CD4-positive, CD25-positive, alpha-beta regulatory T cell (primary cell): Measurements from ENCODE around the gene OR6B3. TPM values are rescaled to one million over a fixed set of nuclear protein-coding genes. Genes with fewer than 3 reads are reported as not detected.

ENCODE experiments used
- ATAC-seq, 2 donors: fragments of 150-1000 bp; cut with Tn5 transposase; one replicate each; pipeline ENCODE4 v1.10.0; 2021; ENCODE audit warnings: low read depth in 2 of 2, moderate number of reproducible peaks in 2 of 2, moderate library complexity in 1 of 2
- DNase-seq, 3 donors: peaks; one replicate each; pipeline versions ENCODE4 v3.0.0 to v3.0.0-alpha.2; 2012 to 2022; ENCODE audit warnings: mixed read lengths in 1 of 3
- H3K27ac ChIP-seq: one replicate; pipeline ENCODE4 v1.7.0; 2013; ENCODE audit warnings: mild to moderate bottlenecking, low read length; ENCODE audit not compliant: insufficient read depth, poor library complexity, severe bottlenecking
- H3K27me3 ChIP-seq: one replicate; pipeline ENCODE4 v1.7.0; 2013; ENCODE audit warnings: low read length; ENCODE audit not compliant: control insufficient read depth, insufficient read depth
- H3K36me3 ChIP-seq: one replicate; pipeline ENCODE4 v1.7.0; 2013; ENCODE audit warnings: mild to moderate bottlenecking, low read length, moderate library complexity; ENCODE audit not compliant: control insufficient read depth, insufficient read depth
- H3K4me1 ChIP-seq: 2 replicates; pipeline ENCODE4 v1.7.0; 2013; ENCODE audit warnings: mild to moderate bottlenecking, low read length; ENCODE audit not compliant: insufficient read depth, control insufficient read depth, poor library complexity, severe bottlenecking
- H3K4me3 ChIP-seq: one replicate; pipeline ENCODE4 v1.7.0; 2013; ENCODE audit warnings: low read depth, mild to moderate bottlenecking, low read length, moderate library complexity
- H3K9me3 ChIP-seq, 2 experiments: 1 replicate in 1 of 2; 2 replicates in 1 of 2; pipeline ENCODE4 v1.7.0; 2013; ENCODE audit warnings: low read length in 2 of 2, mild to moderate bottlenecking in 1 of 2, moderate library complexity in 1 of 2; ENCODE audit not compliant: control insufficient read depth in 2 of 2
- H3K27ac Mint-ChIP-seq, 3 donors: one replicate each; pipeline ENCODE4 v1.8.0; 2020 to 2022; ENCODE audit warnings: mild to moderate bottlenecking in 3 of 3, mixed read lengths in 3 of 3, moderate library complexity in 2 of 3
- H3K27me3 Mint-ChIP-seq: one replicate; pipeline ENCODE4 v1.8.0; 2022; ENCODE audit warnings: mild to moderate bottlenecking, mixed read lengths
- H3K36me3 Mint-ChIP-seq: one replicate; pipeline ENCODE4 v1.8.0; 2020; ENCODE audit warnings: mixed read lengths
- H3K4me1 Mint-ChIP-seq, 4 donors: one replicate each; pipeline ENCODE4 v1.8.0; 2020 to 2022; ENCODE audit warnings: mixed read lengths in 4 of 4, mild to moderate bottlenecking in 1 of 4
- H3K4me3 Mint-ChIP-seq, 4 donors: one replicate each; pipeline ENCODE4 v1.8.0; 2020 to 2022; ENCODE audit warnings: mild to moderate bottlenecking in 4 of 4, mixed read lengths in 4 of 4, moderate library complexity in 3 of 4
- H3K9me3 Mint-ChIP-seq, 7 donors: one replicate each; pipeline ENCODE4 v1.8.0; 2020 to 2022; ENCODE audit warnings: mixed read lengths in 7 of 7, mild to moderate bottlenecking in 3 of 7, moderate library complexity in 2 of 7
- polyA plus RNA-seq, 4 donors: library from polyadenylated mRNA; unstranded; fragments of 300-500 nt; fragmentation: Illumina TruSeq; gene quantifications; one replicate each; pipeline ENCODE4 v1.2.3, GENCODE V29; 2021
- total RNA-seq: library from RNA; stranded (reverse); gene quantifications from one replicate; pipeline ENCODE4 v1.2.3, GENCODE V29; 2022

The OR6B3 gene
- total and polyA plus RNA-seq, 5 donors from 2014 or later: not detected

DNA sequence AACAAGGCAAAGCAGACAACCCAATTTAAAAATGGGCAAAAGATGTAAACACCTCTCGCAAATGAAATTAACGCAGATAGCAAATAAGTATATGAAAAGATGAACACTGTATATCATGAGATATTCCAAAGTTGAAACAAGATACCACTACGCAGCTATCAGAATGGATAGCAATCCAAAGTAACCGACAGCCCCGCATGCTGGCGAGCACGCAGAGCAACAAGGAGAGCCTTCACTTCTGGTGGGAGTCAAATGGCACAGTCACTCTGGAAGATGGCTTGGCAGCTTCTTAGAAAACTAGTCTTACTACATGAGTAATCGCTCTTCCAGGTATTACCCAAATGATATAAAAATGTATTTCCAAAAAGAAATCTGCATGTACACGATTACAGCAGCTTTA is 29.5 kb downstream of the OR6B3 start:
- no peaks in the 10 kb centered on the region for H3K9me3 Mint-ChIP-seq
- Histone ChIP-seq H3K27ac (peak overlapping the region; percentile 94), H3K27me3 (no peaks in the 10 kb centered on the region), H3K4me1 (peaks cover 15% of the 10 kb centered on the region), H3K36me3 (peaks cover 22% of the 10 kb centered on the region), H3K9me3 (no peaks in the 10 kb centered on the region), H3K4me3 (peak overlapping the region; percentile 96)
- peaks cover 18% of the 10 kb centered on the region for H3K36me3 Mint-ChIP-seq
- peak overlapping the region; percentile 95 to 99 (median 97) for H3K4me3 Mint-ChIP-seq
- ATAC-seq: no peak
- H3K27me3 Mint-ChIP-seq: peaks cover 12% of the 10 kb centered on the region
- DNase-seq: no peak
- peak overlapping the region in 1 of 3 donors; percentile 95 for H3K27ac Mint-ChIP-seq
- peaks cover 16 to 34% (median 24%) of the 10 kb centered on the region in 4 donors for H3K4me1 Mint-ChIP-seq

DNA sequence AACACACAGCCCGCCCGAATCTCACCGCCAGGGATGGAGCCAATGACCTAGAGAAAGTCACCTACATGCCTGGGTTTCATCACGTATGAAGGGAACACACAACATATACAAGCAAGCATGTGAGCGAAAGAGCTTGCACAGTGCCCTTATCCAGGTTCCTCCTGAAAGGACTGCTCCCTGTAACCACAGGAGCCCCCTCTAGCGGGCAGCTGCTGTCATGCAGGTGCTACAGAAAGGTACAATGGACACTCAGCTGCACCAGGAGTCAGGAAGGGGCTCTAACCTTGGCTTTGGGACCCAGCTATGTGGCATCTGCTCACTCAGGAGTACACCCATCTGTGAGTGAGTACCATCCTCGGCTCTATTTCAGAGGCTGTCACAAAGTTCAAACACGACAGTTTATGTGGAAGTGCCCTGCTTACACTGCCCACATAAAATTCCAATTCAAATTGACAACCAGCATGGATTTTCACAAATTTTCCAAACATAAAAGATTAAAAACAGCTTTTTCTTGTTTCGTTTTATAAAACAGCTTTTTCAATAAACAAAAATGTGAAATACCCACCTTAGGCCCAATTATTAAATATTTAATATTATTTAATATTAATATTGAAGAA is 31.7 kb downstream of the OR6B3 start:
- no peak overlapping the region for H3K27ac Mint-ChIP-seq
- Histone ChIP-seq H3K4me3 (no peak overlapping the region), H3K9me3 (no peaks in the 10 kb centered on the region), H3K27me3 (no peaks in the 10 kb centered on the region), H3K27ac (no peak overlapping the region), H3K36me3 (peaks cover 41% of the 10 kb centered on the region), H3K4me1 (peaks cover 15% of the 10 kb centered on the region)
- peak overlapping the region in 1 of 4 donors; percentile 52 for H3K4me3 Mint-ChIP-seq
- peaks cover 4% of the 10 kb centered on the region for H3K27me3 Mint-ChIP-seq
- ATAC-seq (no peak), DNase-seq (peak; percentile 37 to 68 (median 38))
- peaks cover 18 to 34% (median 27%) of the 10 kb centered on the region in 4 donors for H3K4me1 Mint-ChIP-seq
- H3K36me3 Mint-ChIP-seq: peaks cover 38% of the 10 kb centered on the region
- no peaks in the 10 kb centered on the region for H3K9me3 Mint-ChIP-seq

DNA sequence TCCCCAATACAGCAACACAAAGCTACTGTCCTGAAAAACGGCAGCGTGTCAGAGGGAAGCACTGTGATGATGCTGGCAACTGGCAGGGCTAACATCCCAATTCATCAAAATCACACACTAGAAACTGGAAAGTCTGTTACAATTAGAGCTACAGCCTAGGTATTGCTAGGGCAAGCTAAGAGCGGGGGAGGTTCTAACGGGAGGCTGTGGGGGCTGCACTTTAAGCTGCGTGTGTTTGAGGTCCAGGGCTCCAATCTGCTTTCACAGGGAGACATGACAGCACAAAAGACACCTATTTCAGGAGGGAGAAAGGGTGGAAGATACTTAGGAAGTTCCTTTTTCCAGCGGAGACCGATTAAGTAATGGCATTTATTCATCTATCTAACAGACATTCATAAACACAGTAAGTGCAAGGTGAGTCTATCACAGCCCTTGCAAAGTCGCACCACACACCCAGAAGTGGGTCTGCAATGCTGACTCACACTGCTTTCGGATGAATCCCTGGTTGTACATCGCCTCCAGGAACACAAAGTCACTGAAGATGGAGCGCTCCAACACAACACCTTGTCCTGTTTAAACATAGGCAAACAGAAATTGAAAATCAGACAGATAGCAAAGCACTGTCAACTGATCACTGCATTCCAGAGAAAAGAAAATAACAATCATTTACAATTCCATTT is 35.1 kb downstream of the OR6B3 start:
- peaks cover 57% of the 10 kb centered on the region for H3K36me3 Mint-ChIP-seq
- peak overlapping the region in 1 of 4 donors; percentile 24 for H3K4me3 Mint-ChIP-seq
- H3K4me3 ChIP-seq: no peak overlapping the region
- H3K9me3 ChIP-seq: no peaks in the 10 kb centered on the region
- H3K4me1 ChIP-seq: peaks cover 4% of the 10 kb centered on the region
- H3K27me3 ChIP-seq: no peaks in the 10 kb centered on the region
- H3K27ac ChIP-seq: no peak overlapping the region
- no peak overlapping the region for H3K27ac Mint-ChIP-seq
- H3K36me3 ChIP-seq: peaks cover 71% of the 10 kb centered on the region
- no peak for DNase-seq
- H3K4me1 Mint-ChIP-seq: peaks cover 4 to 23% (median 15%) of the 10 kb centered on the region in 4 donors
- H3K9me3 Mint-ChIP-seq: no peaks in the 10 kb centered on the region
- no peak for ATAC-seq
- H3K27me3 Mint-ChIP-seq: no peaks in the 10 kb centered on the region

GRCh38 chr2:240014327-240014726 is 39.0 kb downstream of the OR6B3 start:
- Mint-ChIP-seq H3K9me3 (no peaks in the 10 kb centered on the region), H3K4me1 (peaks cover 5 to 11% (median 7%) of the 10 kb centered on the region in 4 donors), H3K36me3 (peaks cover 70% of the 10 kb centered on the region), H3K27me3 (no peaks in the 10 kb centered on the region), H3K27ac (no peak overlapping the region), H3K4me3 (no peak overlapping the region)
- Histone ChIP-seq H3K27ac (no peak overlapping the region), H3K9me3 (no peaks in the 10 kb centered on the region), H3K36me3 (peaks cover 86% of the 10 kb centered on the region), H3K4me1 (no peaks in the 10 kb centered on the region), H3K4me3 (no peak overlapping the region), H3K27me3 (no peaks in the 10 kb centered on the region)
- no peak for DNase-seq
- ATAC-seq: no peak

- Histone ChIP-seq H3K4me3 (no peak overlapping the region), H3K9me3 (no peaks in the 10 kb centered on the region), H3K4me1 (no peaks in the 10 kb centered on the region), H3K27me3 (no peaks in the 10 kb centered on the region), H3K27ac (no peak overlapping the region), H3K36me3 (peaks cover 87% of the 10 kb centered on the region)
- Mint-ChIP-seq H3K4me3 (no peak overlapping the region), H3K9me3 (no peaks in the 10 kb centered on the region), H3K36me3 (peaks cover 71% of the 10 kb centered on the region), H3K27me3 (no peaks in the 10 kb centered on the region), H3K4me1 (peaks cover 5 to 13% (median 8%) of the 10 kb centered on the region in 4 donors), H3K27ac (no peak overlapping the region)
- ATAC-seq (no peak), DNase-seq (peak in 1 of 3 donors; percentile 15)
Measured at GRCh38 chr2:240013343-240013742, 40.0 kb downstream of the OR6B3 start.

DNA sequence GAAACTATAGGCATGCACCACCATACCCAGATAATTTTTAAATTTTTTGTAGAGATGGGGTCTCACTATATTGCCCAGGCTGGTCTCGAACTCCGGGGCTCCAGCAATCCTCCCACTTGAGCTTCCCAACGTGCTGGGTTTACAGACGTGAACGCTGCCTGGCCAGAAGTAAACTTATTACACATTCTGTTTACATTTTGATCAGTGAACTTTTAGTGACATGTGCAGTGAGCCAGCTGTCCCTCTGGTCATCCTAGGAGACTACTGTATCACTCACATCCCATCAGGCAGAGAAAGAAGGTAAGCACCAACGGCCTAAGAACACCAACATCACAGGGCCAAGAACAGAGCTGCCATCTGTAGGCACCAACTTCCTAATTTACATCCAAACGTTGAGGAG is 50.3 kb downstream of the OR6B3 start:
- ATAC-seq: no peak
- no peaks in the 10 kb centered on the region for H3K9me3 Mint-ChIP-seq
- Histone ChIP-seq H3K9me3 (no peaks in the 10 kb centered on the region), H3K4me1 (no peaks in the 10 kb centered on the region), H3K27ac (no peak overlapping the region), H3K4me3 (no peak overlapping the region), H3K36me3 (peaks cover 91% of the 10 kb centered on the region), H3K27me3 (no peaks in the 10 kb centered on the region)
- H3K4me1 Mint-ChIP-seq: peaks cover under 1 to 4% (median 4%) of the 10 kb centered on the region in 4 donors
- H3K4me3 Mint-ChIP-seq: no peak overlapping the region
- H3K27ac Mint-ChIP-seq: no peak overlapping the region
- DNase-seq: no peak
- peaks cover 36% of the 10 kb centered on the region for H3K36me3 Mint-ChIP-seq
- no peaks in the 10 kb centered on the region for H3K27me3 Mint-ChIP-seq

GRCh38 chr2:240000671-240001070 is 52.6 kb downstream of the OR6B3 start:
- DNase-seq: no peak
- Histone ChIP-seq H3K4me3 (no peak overlapping the region), H3K9me3 (no peaks in the 10 kb centered on the region), H3K4me1 (no peaks in the 10 kb centered on the region), H3K27ac (no peak overlapping the region), H3K36me3 (peaks cover 67% of the 10 kb centered on the region), H3K27me3 (no peaks in the 10 kb centered on the region)
- Mint-ChIP-seq H3K9me3 (no peaks in the 10 kb centered on the region), H3K27ac (no peak overlapping the region), H3K36me3 (peaks cover 29% of the 10 kb centered on the region), H3K4me1 (peaks cover 0 to 4% (median 3%) of the 10 kb centered on the region in 4 donors), H3K4me3 (no peak overlapping the region), H3K27me3 (no peaks in the 10 kb centered on the region)
- no peak for ATAC-seq
